CD14-positive monocyte (primary cell): ENCODE results near the gene TMTC1. TPM values are rescaled to one million over a fixed set of nuclear protein-coding genes. Genes with fewer than 3 reads are reported as not detected.

Source experiments
- DNase-seq, 3 donors: peaks; one replicate each; pipeline ENCODE4 v3.0.0-alpha.2; 2011 to 2022
- H2AFZ ChIP-seq: 2 replicates; pipeline ENCODE4 v1.6.0; 2012; ENCODE audit warnings: mild to moderate bottlenecking, low read depth, low read length, inconsistent platforms; ENCODE audit not compliant: insufficient read depth, poor library complexity, severe bottlenecking
- H3K27ac ChIP-seq, 2 donors: 1 replicate in 1 of 2; 2 replicates in 1 of 2; pipeline ENCODE4 v1.5.1; 2012 to 2013; ENCODE audit warnings: low read length in 2 of 2, control low read depth in 1 of 2, inconsistent platforms in 1 of 2, low read depth in 1 of 2, mild to moderate bottlenecking in 1 of 2
- H3K27me3 ChIP-seq, 2 donors: one replicate each; pipeline versions ENCODE4 v1.6.0 to v1.6.1; 2011 to 2013; ENCODE audit warnings: low read length in 2 of 2; ENCODE audit not compliant: control insufficient read depth in 2 of 2, insufficient read depth in 2 of 2
- H3K36me3 ChIP-seq, 2 donors: replicated peaks in 1 of 2; 1 replicate in 1 of 2; 2 replicates in 1 of 2; pipeline versions ENCODE4 v1.5.1 to v1.6.1; 2012 to 2013; ENCODE audit warnings: low read length in 2 of 2, control low read depth in 1 of 2, inconsistent platforms in 1 of 2, mild to moderate bottlenecking in 1 of 2; ENCODE audit not compliant: insufficient read depth in 2 of 2, control insufficient read depth in 1 of 2
- H3K4me1 ChIP-seq, 2 donors: 1 replicate in 1 of 2; 2 replicates in 1 of 2; pipeline versions ENCODE4 v1.5.1 to v1.6.1; 2012 to 2013; ENCODE audit warnings: low read length in 2 of 2, control low read depth in 1 of 2, inconsistent platforms in 1 of 2, mild to moderate bottlenecking in 1 of 2, moderate library complexity in 1 of 2; ENCODE audit not compliant: insufficient read depth in 2 of 2, control insufficient read depth in 1 of 2
- H3K4me2 ChIP-seq: replicated peaks from 2 replicates; pipeline ENCODE3; 2012; ENCODE audit warnings: low read length, moderate library complexity, mild to moderate bottlenecking; ENCODE audit not compliant: poor library complexity, severe bottlenecking; ENCODE audit errors: extremely low read depth
- H3K4me3 ChIP-seq, 3 experiments: fragments of 200-600 bp in 1 of 3; sonication (generic) in 1 of 3; replicated peaks in 1 of 3; 1 replicate in 2 of 3; 2 replicates in 1 of 3; pipeline ENCODE4 v1.5.1; 2011 to 2013; ENCODE audit warnings: low read length in 3 of 3, mild to moderate bottlenecking in 3 of 3, control low read depth in 2 of 3, low read depth in 2 of 3, inconsistent platforms in 1 of 3, moderate library complexity in 1 of 3
- H3K79me2 ChIP-seq: 2 replicates; pipeline ENCODE4 v1.6.0; 2012; ENCODE audit warnings: mild to moderate bottlenecking, control low read depth, inconsistent platforms, low read length, moderate library complexity; ENCODE audit not compliant: insufficient read depth
- H3K9ac ChIP-seq: 2 replicates; pipeline ENCODE4 v1.6.0; 2017; ENCODE audit warnings: low read length, mild to moderate bottlenecking; ENCODE audit not compliant: insufficient read depth, poor library complexity, severe bottlenecking
- H3K9me3 ChIP-seq, 2 donors: replicated peaks in 1 of 2; 1 replicate in 1 of 2; 2 replicates in 1 of 2; pipeline versions ENCODE4 v1.5.1 to v1.6.1; 2012 to 2013; ENCODE audit warnings: low read length in 2 of 2, control low read depth in 1 of 2; ENCODE audit not compliant: control insufficient read depth in 1 of 2, insufficient read depth in 1 of 2
- H4K20me1 ChIP-seq: 2 replicates; pipeline ENCODE4 v1.6.0; 2012; ENCODE audit warnings: mild to moderate bottlenecking, low read length, control low read depth, moderate library complexity; ENCODE audit not compliant: insufficient read depth
- H3K27ac Mint-ChIP-seq, 7 donors: one replicate each; pipeline ENCODE4 v1.8.0; 2020; ENCODE audit warnings: mild to moderate bottlenecking in 7 of 7, mixed read lengths in 7 of 7, moderate library complexity in 6 of 7, inconsistent platforms in 2 of 7
- H3K27me3 Mint-ChIP-seq, 3 donors: one replicate each; pipeline ENCODE4 v1.8.0; 2021 to 2022; ENCODE audit warnings: low read depth in 3 of 3, mild to moderate bottlenecking in 3 of 3, mixed read lengths in 3 of 3, moderate library complexity in 3 of 3, inconsistent platforms in 1 of 3
- H3K36me3 Mint-ChIP-seq, 2 donors: one replicate each; pipeline ENCODE4 v1.8.0; 2020; ENCODE audit warnings: mixed read lengths in 2 of 2, inconsistent platforms in 1 of 2, mild to moderate bottlenecking in 1 of 2
- H3K4me1 Mint-ChIP-seq: one replicate; pipeline ENCODE4 v1.8.0; 2020; ENCODE audit warnings: mild to moderate bottlenecking, mixed read lengths
- H3K4me3 Mint-ChIP-seq, 2 donors: one replicate each; pipeline ENCODE4 v1.8.0; 2020; ENCODE audit warnings: mild to moderate bottlenecking in 2 of 2, mixed read lengths in 2 of 2, moderate library complexity in 1 of 2
- H3K9me3 Mint-ChIP-seq, 7 donors: one replicate each; pipeline ENCODE4 v1.8.0; 2020 to 2022; ENCODE audit warnings: mixed read lengths in 7 of 7, mild to moderate bottlenecking in 6 of 7, moderate library complexity in 6 of 7, inconsistent platforms in 2 of 7
- WGBS: methylation state at CpG from one replicate; pipeline ENCODE4 v1.1.5; 2013; ENCODE audit warnings: missing lambda C conversion rate; ENCODE audit not compliant: insufficient coverage; 5-methylcytosine and 5-hydroxymethylcytosine counted together
- intact Hi-C, 2 donors: fragments of 100-400 bp; cut with micrococcal nuclease; formaldehyde crosslinking; loops; one replicate each; pipeline versions ENCODE4 v1.15.0 to v1.15.1; 2023
- polyA plus RNA-seq, 3 donors: library from polyadenylated mRNA; depleted of rRNA in 1 of 3; unstranded in 2 of 3; stranded (reverse) in 1 of 3; fragments of 300-500 nt in 2 of 3; fragments of >200 nt in 1 of 3; fragmentation: Illumina TruSeq in 2 of 3; gene quantifications; 1 replicate in 2 of 3; 2 replicates in 1 of 3; pipeline ENCODE4 v1.2.3, GENCODE V29; 2012 to 2021
- TF ChIP-seq, protein P1 (sequence below): fragments of 200-600 bp; IDR thresholded peaks from one replicate; pipeline ENCODE4 v1.8.0; 2022; ENCODE audit warnings: antibody characterized with exemption, mild to moderate bottlenecking

The TMTC1 gene
- polyA plus RNA-seq, 3 donors: 0.57 to 5.6 (median 2.1) TPM

GRCh38 chr12:29497588-29497987 is 286.2 kb downstream of the TMTC1 start, which contains the start of gene OVCH1:
OVCH1 (minus strand) TSS chr12:29497686; CDS start chr12:29497686, 0 bp downstream.
- Mint-ChIP-seq H3K4me3 (no peak within 1 kb of the TSS), H3K9me3 (peaks cover 0 to 4% (median 1%) of the 10 kb centered on the region in 7 donors), H3K36me3 (no peaks in the 10 kb centered on the region), H3K27ac (no peak within 1 kb of the TSS), H3K4me1 (peaks cover 18% of the 10 kb centered on the region), H3K27me3 (peaks cover 0 to 9% (median 1%) of the 10 kb centered on the region in 3 donors)
- Histone ChIP-seq H3K4me3 (no peak within 1 kb of the TSS), H3K27ac (no peak within 1 kb of the TSS), H2AFZ (no peak within 1 kb of the TSS), H3K9ac (no peak within 1 kb of the TSS), H3K79me2 (no peaks in the 10 kb centered on the region), H3K9me3 (no peaks in the 10 kb centered on the region), H3K27me3 (no peaks in the 10 kb centered on the region), H4K20me1 (no peaks in the 10 kb centered on the region), H3K36me3 (no peaks in the 10 kb centered on the region), H3K4me1 (peaks cover 2 to 3% of the 10 kb centered on the region in 2 donors), H3K4me2 (no peak within 1 kb of the TSS)
- intact Hi-C loops: no loop called here
- TF ChIP-seq, protein P1, sequence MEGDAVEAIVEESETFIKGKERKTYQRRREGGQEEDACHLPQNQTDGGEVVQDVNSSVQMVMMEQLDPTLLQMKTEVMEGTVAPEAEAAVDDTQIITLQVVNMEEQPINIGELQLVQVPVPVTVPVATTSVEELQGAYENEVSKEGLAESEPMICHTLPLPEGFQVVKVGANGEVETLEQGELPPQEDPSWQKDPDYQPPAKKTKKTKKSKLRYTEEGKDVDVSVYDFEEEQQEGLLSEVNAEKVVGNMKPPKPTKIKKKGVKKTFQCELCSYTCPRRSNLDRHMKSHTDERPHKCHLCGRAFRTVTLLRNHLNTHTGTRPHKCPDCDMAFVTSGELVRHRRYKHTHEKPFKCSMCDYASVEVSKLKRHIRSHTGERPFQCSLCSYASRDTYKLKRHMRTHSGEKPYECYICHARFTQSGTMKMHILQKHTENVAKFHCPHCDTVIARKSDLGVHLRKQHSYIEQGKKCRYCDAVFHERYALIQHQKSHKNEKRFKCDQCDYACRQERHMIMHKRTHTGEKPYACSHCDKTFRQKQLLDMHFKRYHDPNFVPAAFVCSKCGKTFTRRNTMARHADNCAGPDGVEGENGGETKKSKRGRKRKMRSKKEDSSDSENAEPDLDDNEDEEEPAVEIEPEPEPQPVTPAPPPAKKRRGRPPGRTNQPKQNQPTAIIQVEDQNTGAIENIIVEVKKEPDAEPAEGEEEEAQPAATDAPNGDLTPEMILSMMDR: no peak
- no peak for DNase-seq
- WGBS: 95% methylated on average over 15 of the region's 18 CpGs

- peak in 1 of 3 donors; percentile 14 for DNase-seq
- H3K4me3 Mint-ChIP-seq: no peak overlapping the region
- Histone ChIP-seq H3K9ac (no peak overlapping the region), H3K27ac (no peak overlapping the region), H3K4me1 (peaks cover 2 to 5% of the 10 kb centered on the region in 2 donors), H3K79me2 (no peaks in the 10 kb centered on the region), H3K4me2 (no peak overlapping the region), H3K9me3 (no peaks in the 10 kb centered on the region), H4K20me1 (no peaks in the 10 kb centered on the region), H3K27me3 (no peaks in the 10 kb centered on the region), H2AFZ (no peak overlapping the region), H3K4me3 (no peak overlapping the region), H3K36me3 (no peaks in the 10 kb centered on the region)
- peaks cover 0 to 4% (median 1%) of the 10 kb centered on the region in 7 donors for H3K9me3 Mint-ChIP-seq
- TF ChIP-seq, protein P1: no peak
- H3K27me3 Mint-ChIP-seq: peaks cover 0 to 11% (median 5%) of the 10 kb centered on the region in 3 donors
- no peaks in the 10 kb centered on the region for H3K36me3 Mint-ChIP-seq
- H3K27ac Mint-ChIP-seq: no peak overlapping the region
- WGBS: no CpG with 5 or more reads among the region's 6 CpGs
- peaks cover 9% of the 10 kb centered on the region for H3K4me1 Mint-ChIP-seq
- intact Hi-C loops: no loop called here
These were observed 290.9 kb downstream of the TMTC1 start for GRCh38 chr12:29492891-29493290.
